ENCODE data around the gene PDCD2L.
A peak's percentile ranks its signal among the peaks of the same experiment; 100 is the strongest.
"Not testable (repeated sequence)": the region's sequence is repeated elsewhere in the genome, so short reads cannot be mapped to it uniquely, and the experiment has no call there.

The PDCD2L gene

GRCh38 chr19:34468409-34468808 is 64.2 kb downstream of the PDCD2L start:
- no peaks in the 10 kb centered on the region for H3K9me3 ChIP-seq (ENCODE audit: severe bottlenecking)
- ATAC-seq (ENCODE audit: low read depth) (no peak), DNase-seq (ENCODE audit: low spot score) (no peak)
- H3K4me1 ChIP-seq (ENCODE audit: insufficient read depth, poor library complexity, severe bottlenecking) = no peaks in the 10 kb centered on the region
- H3K4me3 ChIP-seq (ENCODE audit: severe bottlenecking) = no peak overlapping the region
- H3K27ac ChIP-seq (ENCODE audit: poor library complexity, severe bottlenecking) = no peak overlapping the region
- no peak for TF ChIP-seq CTCF (IDR thresholded peaks at IDR 0.05; ENCODE audit: poor library complexity, severe bottlenecking)
- no peaks in the 10 kb centered on the region for H3K27me3 ChIP-seq (ENCODE audit: insufficient read depth, poor library complexity, severe bottlenecking)
- peaks cover 91% of the 10 kb centered on the region for H3K36me3 ChIP-seq (ENCODE audit: low read depth)

GRCh38 chr19:34469026-34469425 is 64.8 kb downstream of the PDCD2L start:
- not testable (repeated sequence) for H3K27ac ChIP-seq (ENCODE audit: poor library complexity, severe bottlenecking); ATAC-seq (ENCODE audit: low read depth); H3K9me3 ChIP-seq (ENCODE audit: severe bottlenecking); H3K4me3 ChIP-seq (ENCODE audit: severe bottlenecking); DNase-seq (ENCODE audit: low spot score); H3K4me1 ChIP-seq (ENCODE audit: insufficient read depth, poor library complexity, severe bottlenecking); H3K27me3 ChIP-seq (ENCODE audit: insufficient read depth, poor library complexity, severe bottlenecking)
- peaks cover 88% of the 10 kb centered on the region for H3K36me3 ChIP-seq (ENCODE audit: low read depth)

- H3K36me3 ChIP-seq (ENCODE audit: low read depth) = peaks cover 58% of the 10 kb centered on the region
- H3K4me3 ChIP-seq (ENCODE audit: severe bottlenecking) = no peak overlapping the region
- H3K27me3 ChIP-seq (ENCODE audit: insufficient read depth, poor library complexity, severe bottlenecking) = no peaks in the 10 kb centered on the region
- ATAC-seq (ENCODE audit: low read depth) (no peak), DNase-seq (ENCODE audit: low spot score) (no peak)
- no peaks in the 10 kb centered on the region for H3K9me3 ChIP-seq (ENCODE audit: severe bottlenecking)
- H3K27ac ChIP-seq (ENCODE audit: poor library complexity, severe bottlenecking) = no peak overlapping the region
- no peak for TF ChIP-seq CTCF (IDR thresholded peaks at IDR 0.05; ENCODE audit: poor library complexity, severe bottlenecking)
- peaks cover 6% of the 10 kb centered on the region for H3K4me1 ChIP-seq (ENCODE audit: insufficient read depth, poor library complexity, severe bottlenecking)
These were observed 67.9 kb downstream of the PDCD2L start for GRCh38 chr19:34471906-34472700.

GRCh38 chr19:34474233-34474989 is 70.2 kb downstream of the PDCD2L start:
- Histone ChIP-seq H3K9me3 (ENCODE audit: severe bottlenecking) (no peaks in the 10 kb centered on the region), H3K4me3 (ENCODE audit: severe bottlenecking) (no peak overlapping the region), H3K4me1 (ENCODE audit: insufficient read depth, poor library complexity, severe bottlenecking) (peaks cover 6% of the 10 kb centered on the region), H3K27me3 (ENCODE audit: insufficient read depth, poor library complexity, severe bottlenecking) (no peaks in the 10 kb centered on the region), H3K36me3 (ENCODE audit: low read depth) (peaks cover 38% of the 10 kb centered on the region), H3K27ac (ENCODE audit: poor library complexity, severe bottlenecking) (peak overlapping the region; percentile 31)
- DNase-seq (ENCODE audit: low spot score) = no peak
- ATAC-seq (ENCODE audit: low read depth) = no peak
- TF ChIP-seq CTCF (IDR thresholded peaks at IDR 0.05; ENCODE audit: poor library complexity, severe bottlenecking) = no peak

GRCh38 chr19:34475026-34475974 is 71.1 kb downstream of the PDCD2L start:
- Histone ChIP-seq H3K27me3 (ENCODE audit: insufficient read depth, poor library complexity, severe bottlenecking) (no peaks in the 10 kb centered on the region), H3K4me1 (ENCODE audit: insufficient read depth, poor library complexity, severe bottlenecking) (peaks cover 6% of the 10 kb centered on the region), H3K36me3 (ENCODE audit: low read depth) (peaks cover 31% of the 10 kb centered on the region), H3K27ac (ENCODE audit: poor library complexity, severe bottlenecking) (peak overlapping the region; percentile 31), H3K9me3 (ENCODE audit: severe bottlenecking) (no peaks in the 10 kb centered on the region), H3K4me3 (ENCODE audit: severe bottlenecking) (no peak overlapping the region)
- DNase-seq (ENCODE audit: low spot score) (no peak), ATAC-seq (ENCODE audit: low read depth) (peak; percentile 69)
- TF ChIP-seq CTCF (IDR thresholded peaks at IDR 0.05; ENCODE audit: poor library complexity, severe bottlenecking) = no peak
